HG03575 (cell line): Measurements from ENCODE around the gene STAT2.
A peak's percentile ranks its signal among the peaks of the same experiment; 100 is the strongest.

Experiments
- ATAC-seq: cut with Tn5 transposase; IDR thresholded peaks from one replicate; pipeline ENCODE4 v1.9.1; 2021; ENCODE audit not compliant: unreplicated experiment, insufficient number of reproducible peaks, low FRiP score; ENCODE audit errors: extremely low read depth

STAT2 gene

GRCh38 chr12:56300644-56301464, 59.1 kb downstream of the STAT2 start:
- ATAC-seq, result no peak

- ATAC-seq, result peak; percentile 51
Measured at GRCh38 chr12:56299853-56300643, 59.9 kb downstream of the STAT2 start, which contains the start of gene CS. Gene CS, minus strand, starts transcription at chr12:56300330. Its CDS starts 129 bp downstream, at chr12:56300201.

- no peak for ATAC-seq
Measured at GRCh38 chr12:56299308-56299852, 60.5 kb downstream of the STAT2 start.

- ATAC-seq, result no peak
Measured at GRCh38 chr12:56298828-56299227, 61.1 kb downstream of the STAT2 start.

DNA sequence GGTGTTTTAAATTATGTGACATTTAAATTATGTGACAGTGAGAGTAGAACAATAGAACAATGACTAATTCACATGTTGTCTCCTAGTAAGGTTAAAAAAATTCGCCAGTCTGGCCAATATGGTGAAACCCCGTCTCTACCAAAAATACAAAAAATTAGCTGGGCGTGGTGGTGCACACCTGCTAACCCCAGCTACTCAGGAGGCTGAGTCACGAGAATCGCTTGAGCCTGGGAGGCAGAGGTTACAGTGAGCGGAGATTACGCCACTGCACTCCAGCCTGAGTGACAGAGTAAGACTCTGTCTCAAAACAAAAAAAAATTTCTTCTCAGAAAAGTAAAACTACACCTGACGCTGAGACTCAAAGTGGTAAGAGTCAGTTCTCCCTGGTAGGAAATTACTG, 62.5 kb downstream of the STAT2 start:
- no peak for ATAC-seq

- no peak for ATAC-seq
Measured at GRCh38 chr12:56296295-56296694, 63.6 kb downstream of the STAT2 start.

DNA sequence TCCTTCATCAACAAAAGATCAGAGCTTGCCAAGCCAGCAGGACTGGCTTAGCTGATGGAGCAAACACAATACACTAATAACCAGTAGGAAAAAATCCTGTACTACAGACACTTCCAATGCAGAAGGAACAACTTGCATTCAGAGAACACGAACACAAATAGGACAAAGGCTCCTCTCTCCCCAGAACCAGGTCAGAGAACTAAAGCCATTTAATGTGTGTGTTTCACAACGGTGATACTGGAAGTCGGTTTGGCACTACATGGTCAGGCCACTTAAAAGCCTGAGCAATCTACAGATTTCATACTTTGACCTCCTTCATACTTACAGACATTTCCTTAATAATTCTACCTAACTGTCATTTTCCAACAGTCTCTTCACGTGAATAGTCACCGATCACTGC, 66.1 kb downstream of the STAT2 start:
- no peak for ATAC-seq
